T-helper 17 cell (primary cell): ENCODE results near the gene PXMP4. TPM values are rescaled to one million over a fixed set of nuclear protein-coding genes. Genes with fewer than 3 reads are reported as not detected.

Experiments
- ATAC-seq: fragments of 150-1000 bp; cut with Tn5 transposase; 2 replicates; pipeline ENCODE4 v1.10.0; 2021; ENCODE audit warnings: mild to moderate bottlenecking, moderate library complexity
- DNase-seq, 3 donors: peaks; one replicate each; pipeline versions ENCODE4 v3.0.0 to v3.0.0-alpha.2; 2020 to 2021
- H3K9me3 ChIP-seq: one replicate; pipeline ENCODE4 v1.7.0; 2013; ENCODE audit warnings: low read length, mild to moderate bottlenecking; ENCODE audit not compliant: control insufficient read depth, poor library complexity, severe bottlenecking
- H3K27ac Mint-ChIP-seq: one replicate; pipeline ENCODE4 v1.8.0; 2022; ENCODE audit warnings: mild to moderate bottlenecking, moderate library complexity, mixed read lengths
- H3K27me3 Mint-ChIP-seq: one replicate; pipeline ENCODE4 v1.8.0; 2022; ENCODE audit warnings: mixed read lengths
- H3K36me3 Mint-ChIP-seq: one replicate; pipeline ENCODE4 v1.8.0; 2022; ENCODE audit warnings: low read depth, mixed read lengths
- H3K4me1 Mint-ChIP-seq: one replicate; pipeline ENCODE4 v1.8.0; 2022; ENCODE audit warnings: mild to moderate bottlenecking, mixed read lengths
- H3K4me3 Mint-ChIP-seq: one replicate; pipeline ENCODE4 v1.8.0; 2022; ENCODE audit warnings: mild to moderate bottlenecking, moderate library complexity, mixed read lengths
- total RNA-seq, 4 donors: library from RNA in 2 of 4; stranded (reverse) in 2 of 4; gene quantifications; one replicate each; pipeline ENCODE4 v1.2.3 and lab custom pipeline; 2022 to 2026

Gene PXMP4
- total RNA-seq, 2 donors from 2014 or later = 3.7 to 4.0 TPM

GRCh38 chr20:33727806-33728205 lies 7.7 kb upstream of the PXMP4 start:
- Mint-ChIP-seq H3K27me3 (no peaks in the 10 kb centered on the region), H3K4me3 (no peak overlapping the region), H3K36me3 (no peaks in the 10 kb centered on the region), H3K4me1 (peaks cover 6% of the 10 kb centered on the region), H3K27ac (no peak overlapping the region)
- ATAC-seq = no peak
- no peaks in the 10 kb centered on the region for H3K9me3 ChIP-seq
- no peak for DNase-seq

GRCh38 chr20:33727115-33727479 lies 7.0 kb upstream of the PXMP4 start:
- Mint-ChIP-seq H3K27ac (no peak overlapping the region), H3K4me1 (peaks cover 4% of the 10 kb centered on the region), H3K4me3 (no peak overlapping the region), H3K36me3 (no peaks in the 10 kb centered on the region), H3K27me3 (no peaks in the 10 kb centered on the region)
- ATAC-seq = no peak
- DNase-seq = no peak
- H3K9me3 ChIP-seq = no peaks in the 10 kb centered on the region

- Mint-ChIP-seq H3K4me1 (peaks cover 2% of the 10 kb centered on the region), H3K27ac (no peak overlapping the region), H3K27me3 (no peaks in the 10 kb centered on the region), H3K4me3 (no peak overlapping the region), H3K36me3 (no peaks in the 10 kb centered on the region)
- H3K9me3 ChIP-seq = no peaks in the 10 kb centered on the region
- no peak for DNase-seq
- no peak for ATAC-seq
Observed at GRCh38 chr20:33725607-33726264, 5.6 kb upstream of the PXMP4 start.

- peaks cover 6% of the 10 kb centered on the region for H3K4me1 Mint-ChIP-seq
- no peaks in the 10 kb centered on the region for H3K36me3 Mint-ChIP-seq
- H3K27me3 Mint-ChIP-seq = no peaks in the 10 kb centered on the region
- H3K4me3 Mint-ChIP-seq = no peak overlapping the region
- H3K27ac Mint-ChIP-seq = no peak overlapping the region
- no peak for ATAC-seq
- DNase-seq = no peak
- H3K9me3 ChIP-seq = no peaks in the 10 kb centered on the region
Observed at GRCh38 chr20:33724439-33725094, 4.5 kb upstream of the PXMP4 start.

GRCh38 chr20:33721391-33722140 lies 1.5 kb upstream of the PXMP4 start:
- Mint-ChIP-seq H3K27me3 (no peaks in the 10 kb centered on the region), H3K4me1 (peaks cover 12% of the 10 kb centered on the region), H3K4me3 (no peak overlapping the region), H3K36me3 (no peaks in the 10 kb centered on the region), H3K27ac (peak overlapping the region; percentile 8)
- ATAC-seq (no peak), DNase-seq (no peak)
- no peaks in the 10 kb centered on the region for H3K9me3 ChIP-seq

- DNase-seq = no peak
- Mint-ChIP-seq H3K36me3 (peaks cover 3% of the 10 kb centered on the region), H3K27me3 (no peaks in the 10 kb centered on the region), H3K4me3 (peak overlapping the region; percentile 80), H3K27ac (peak overlapping the region; percentile 8), H3K4me1 (peaks cover 12% of the 10 kb centered on the region)
- H3K9me3 ChIP-seq = no peaks in the 10 kb centered on the region
- ATAC-seq = no peak
Observed at GRCh38 chr20:33719277-33719988, 677 bp downstream of the PXMP4 start.

- DNase-seq = no peak
- H3K9me3 ChIP-seq = no peaks in the 10 kb centered on the region
- no peak for ATAC-seq
- H3K27ac Mint-ChIP-seq = no peak overlapping the region
- peaks cover 18% of the 10 kb centered on the region for H3K4me1 Mint-ChIP-seq
- H3K4me3 Mint-ChIP-seq = no peak overlapping the region
- H3K27me3 Mint-ChIP-seq = no peaks in the 10 kb centered on the region
- H3K36me3 Mint-ChIP-seq = peaks cover 12% of the 10 kb centered on the region
Observed at GRCh38 chr20:33716498-33716897, 3.6 kb downstream of the PXMP4 start.

- Mint-ChIP-seq H3K27ac (no peak overlapping the region), H3K4me1 (peaks cover 21% of the 10 kb centered on the region), H3K27me3 (no peaks in the 10 kb centered on the region), H3K4me3 (no peak overlapping the region), H3K36me3 (peaks cover 18% of the 10 kb centered on the region)
- no peaks in the 10 kb centered on the region for H3K9me3 ChIP-seq
- DNase-seq (no peak), ATAC-seq (no peak)
Observed at GRCh38 chr20:33713865-33714367, 6.2 kb downstream of the PXMP4 start.

GRCh38 chr20:33711446-33711738 lies 8.7 kb downstream of the PXMP4 start:
- DNase-seq (no peak), ATAC-seq (no peak)
- Mint-ChIP-seq H3K27ac (peak overlapping the region; percentile 3), H3K36me3 (peaks cover 18% of the 10 kb centered on the region), H3K4me3 (no peak overlapping the region), H3K4me1 (peaks cover 21% of the 10 kb centered on the region), H3K27me3 (no peaks in the 10 kb centered on the region)
- H3K9me3 ChIP-seq = no peaks in the 10 kb centered on the region

GRCh38 chr20:33710681-33711445 lies 9.2 kb downstream of the PXMP4 start:
- H3K36me3 Mint-ChIP-seq = peaks cover 16% of the 10 kb centered on the region

GRCh38 chr20:33709905-33710541 lies 10.1 kb downstream of the PXMP4 start:
- Mint-ChIP-seq H3K36me3 (peaks cover 16% of the 10 kb centered on the region), H3K4me1 (peaks cover 21% of the 10 kb centered on the region), H3K27me3 (no peaks in the 10 kb centered on the region), H3K4me3 (no peak overlapping the region), H3K27ac (no peak overlapping the region)
- ATAC-seq (no peak), DNase-seq (no peak)
- no peaks in the 10 kb centered on the region for H3K9me3 ChIP-seq

More at GRCh38 chr20:33710681-33711445, 9.2 kb downstream of the PXMP4 start:
- Mint-ChIP-seq H3K4me3 (no peak overlapping the region), H3K27me3 (no peaks in the 10 kb centered on the region), H3K27ac (peak overlapping the region; percentile 3), H3K4me1 (peaks cover 21% of the 10 kb centered on the region)
- H3K9me3 ChIP-seq = no peaks in the 10 kb centered on the region
- ATAC-seq (no peak), DNase-seq (no peak)

- H3K9me3 ChIP-seq = no peaks in the 10 kb centered on the region
- H3K4me1 Mint-ChIP-seq = peaks cover 21% of the 10 kb centered on the region
- H3K27ac Mint-ChIP-seq = no peak overlapping the region
- H3K4me3 Mint-ChIP-seq = no peak overlapping the region
- H3K36me3 Mint-ChIP-seq = peaks cover 16% of the 10 kb centered on the region
- ATAC-seq (no peak), DNase-seq (no peak)
- H3K27me3 Mint-ChIP-seq = no peaks in the 10 kb centered on the region
Observed at GRCh38 chr20:33709398-33709797, 10.7 kb downstream of the PXMP4 start.
